Measurements from ENCODE around the gene MIF.

GRCh38 chr22:23896523-23897186 lies 2.5 kb downstream of the MIF start:
- TF ChIP-seq, protein P1, sequence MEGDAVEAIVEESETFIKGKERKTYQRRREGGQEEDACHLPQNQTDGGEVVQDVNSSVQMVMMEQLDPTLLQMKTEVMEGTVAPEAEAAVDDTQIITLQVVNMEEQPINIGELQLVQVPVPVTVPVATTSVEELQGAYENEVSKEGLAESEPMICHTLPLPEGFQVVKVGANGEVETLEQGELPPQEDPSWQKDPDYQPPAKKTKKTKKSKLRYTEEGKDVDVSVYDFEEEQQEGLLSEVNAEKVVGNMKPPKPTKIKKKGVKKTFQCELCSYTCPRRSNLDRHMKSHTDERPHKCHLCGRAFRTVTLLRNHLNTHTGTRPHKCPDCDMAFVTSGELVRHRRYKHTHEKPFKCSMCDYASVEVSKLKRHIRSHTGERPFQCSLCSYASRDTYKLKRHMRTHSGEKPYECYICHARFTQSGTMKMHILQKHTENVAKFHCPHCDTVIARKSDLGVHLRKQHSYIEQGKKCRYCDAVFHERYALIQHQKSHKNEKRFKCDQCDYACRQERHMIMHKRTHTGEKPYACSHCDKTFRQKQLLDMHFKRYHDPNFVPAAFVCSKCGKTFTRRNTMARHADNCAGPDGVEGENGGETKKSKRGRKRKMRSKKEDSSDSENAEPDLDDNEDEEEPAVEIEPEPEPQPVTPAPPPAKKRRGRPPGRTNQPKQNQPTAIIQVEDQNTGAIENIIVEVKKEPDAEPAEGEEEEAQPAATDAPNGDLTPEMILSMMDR (IDR thresholded peaks at IDR 0.05) = no peak
- TF ChIP-seq EP300 (IDR thresholded peaks at IDR 0.05) (no peak), POLR2A (IDR thresholded peaks at IDR 0.05) (no peak)
